ENCODE results near the gene TTC39C.
"Not testable (repeated sequence)": the region's sequence is repeated elsewhere in the genome, so short reads cannot be mapped to it uniquely, and the experiment has no call there.

TTC39C gene

GRCh38 chr18:24018299-24018886, 3.8 kb downstream of the TTC39C start:
- no peak for DNase-seq

- no peak for DNase-seq
Observed at GRCh38 chr18:24019641-24020331, 5.2 kb downstream of the TTC39C start.

GRCh38 chr18:24021505-24021904, 7.0 kb downstream of the TTC39C start:
- no peak for DNase-seq

GRCh38 chr18:24022161-24022560, 7.6 kb downstream of the TTC39C start:
- DNase-seq = no peak

- no peak for DNase-seq
Observed at GRCh38 chr18:24023185-24023814, 8.7 kb downstream of the TTC39C start.

GRCh38 chr18:24024425-24024824, 9.9 kb downstream of the TTC39C start:
- DNase-seq = no peak

- no peak for DNase-seq
Observed at GRCh38 chr18:24026457-24026856, 11.9 kb downstream of the TTC39C start.

GRCh38 chr18:24027156-24027827, 12.7 kb downstream of the TTC39C start:
- no peak for DNase-seq

- DNase-seq = not testable (repeated sequence)
Observed at GRCh38 chr18:24028946-24029345, 14.4 kb downstream of the TTC39C start.

GRCh38 chr18:24031318-24031717, 16.8 kb downstream of the TTC39C start:
- no peak for DNase-seq

GRCh38 chr18:24031916-24032315, 17.4 kb downstream of the TTC39C start:
- DNase-seq = no peak

- no peak for DNase-seq
Observed at GRCh38 chr18:24033641-24034412, 19.3 kb downstream of the TTC39C start.

GRCh38 chr18:24035316-24035715, 20.8 kb downstream of the TTC39C start:
- DNase-seq = no peak

GRCh38 chr18:24039671-24040070, 25.1 kb downstream of the TTC39C start:
- no peak for DNase-seq

GRCh38 chr18:24041691-24042090, 27.1 kb downstream of the TTC39C start:
- no peak for DNase-seq

GRCh38 chr18:24043403-24043802, 28.8 kb downstream of the TTC39C start:
- no peak for DNase-seq

- DNase-seq = no peak
Observed at GRCh38 chr18:24048261-24048660, 33.7 kb downstream of the TTC39C start.

GRCh38 chr18:24049142-24049541, 34.6 kb downstream of the TTC39C start:
- DNase-seq = no peak

GRCh38 chr18:24051031-24051947, 36.7 kb downstream of the TTC39C start:
- no peak for DNase-seq

- no peak for DNase-seq
Observed at GRCh38 chr18:24052053-24052452, 37.5 kb downstream of the TTC39C start.

- DNase-seq = no peak
Observed at GRCh38 chr18:24053211-24053610, 38.7 kb downstream of the TTC39C start.

- no peak for DNase-seq
Observed at GRCh38 chr18:24054130-24054529, 39.6 kb downstream of the TTC39C start.

Measured in GOT3 (cell line).